Measurements from ENCODE around the gene MCF2L2. TPM values are rescaled to one million over a fixed set of nuclear protein-coding genes. Genes with fewer than 3 reads are reported as not detected.

Gene MCF2L2
- total RNA-seq, 1 donor from 2014 or later: 0.43 TPM

DNA sequence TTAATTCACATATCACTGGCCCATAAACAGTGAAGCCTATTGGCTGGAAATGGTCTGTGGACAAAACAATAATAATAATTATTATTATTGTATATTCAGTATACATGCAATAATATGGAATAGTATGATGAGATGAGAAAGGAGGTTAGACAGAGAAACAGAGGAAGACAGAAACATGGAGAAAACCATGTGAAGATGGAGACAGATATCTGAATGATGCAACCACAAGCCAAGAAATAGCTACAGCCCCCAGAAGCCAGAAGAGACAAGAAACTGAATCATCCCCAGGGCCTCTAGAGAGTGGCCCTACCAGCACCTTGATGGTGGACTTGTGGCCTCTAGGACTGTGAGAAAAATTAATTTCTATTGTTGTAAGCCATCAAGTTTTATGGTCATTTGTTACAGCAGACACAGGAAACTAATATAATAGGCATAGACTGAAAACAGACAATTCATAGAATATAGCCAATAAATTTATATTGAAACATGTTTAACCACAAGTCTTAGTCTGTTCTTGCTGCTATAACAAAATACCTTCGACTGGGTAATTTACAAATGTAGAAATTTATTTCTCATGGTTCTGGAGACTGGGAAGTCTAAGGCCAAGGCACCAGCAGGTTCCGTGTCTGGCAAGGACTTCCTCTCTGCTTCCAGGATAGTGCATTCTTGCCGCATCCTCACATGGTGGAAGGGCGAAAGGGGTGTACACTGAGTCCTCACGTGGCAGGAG, 31.6 kb downstream of the MCF2L2 start:
- Mint-ChIP-seq H3K27me3 (no peaks in the 10 kb centered on the region), H3K27ac (no peak overlapping the region), H3K4me1 (ENCODE audit: low read depth) (peaks cover 3% of the 10 kb centered on the region), H3K4me3 (ENCODE audit: low read depth) (no peak overlapping the region), H3K36me3 (ENCODE audit: insufficient read depth) (no peaks in the 10 kb centered on the region), H3K9me3 (ENCODE audit: low read depth) (no peaks in the 10 kb centered on the region)
- TF ChIP-seq, protein P1, sequence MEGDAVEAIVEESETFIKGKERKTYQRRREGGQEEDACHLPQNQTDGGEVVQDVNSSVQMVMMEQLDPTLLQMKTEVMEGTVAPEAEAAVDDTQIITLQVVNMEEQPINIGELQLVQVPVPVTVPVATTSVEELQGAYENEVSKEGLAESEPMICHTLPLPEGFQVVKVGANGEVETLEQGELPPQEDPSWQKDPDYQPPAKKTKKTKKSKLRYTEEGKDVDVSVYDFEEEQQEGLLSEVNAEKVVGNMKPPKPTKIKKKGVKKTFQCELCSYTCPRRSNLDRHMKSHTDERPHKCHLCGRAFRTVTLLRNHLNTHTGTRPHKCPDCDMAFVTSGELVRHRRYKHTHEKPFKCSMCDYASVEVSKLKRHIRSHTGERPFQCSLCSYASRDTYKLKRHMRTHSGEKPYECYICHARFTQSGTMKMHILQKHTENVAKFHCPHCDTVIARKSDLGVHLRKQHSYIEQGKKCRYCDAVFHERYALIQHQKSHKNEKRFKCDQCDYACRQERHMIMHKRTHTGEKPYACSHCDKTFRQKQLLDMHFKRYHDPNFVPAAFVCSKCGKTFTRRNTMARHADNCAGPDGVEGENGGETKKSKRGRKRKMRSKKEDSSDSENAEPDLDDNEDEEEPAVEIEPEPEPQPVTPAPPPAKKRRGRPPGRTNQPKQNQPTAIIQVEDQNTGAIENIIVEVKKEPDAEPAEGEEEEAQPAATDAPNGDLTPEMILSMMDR (IDR thresholded peaks at IDR 0.05; ENCODE audit: unreplicated experiment): no peak
- DNase-seq (ENCODE audit: low spot score, unreplicated experiment): no peak

DNA sequence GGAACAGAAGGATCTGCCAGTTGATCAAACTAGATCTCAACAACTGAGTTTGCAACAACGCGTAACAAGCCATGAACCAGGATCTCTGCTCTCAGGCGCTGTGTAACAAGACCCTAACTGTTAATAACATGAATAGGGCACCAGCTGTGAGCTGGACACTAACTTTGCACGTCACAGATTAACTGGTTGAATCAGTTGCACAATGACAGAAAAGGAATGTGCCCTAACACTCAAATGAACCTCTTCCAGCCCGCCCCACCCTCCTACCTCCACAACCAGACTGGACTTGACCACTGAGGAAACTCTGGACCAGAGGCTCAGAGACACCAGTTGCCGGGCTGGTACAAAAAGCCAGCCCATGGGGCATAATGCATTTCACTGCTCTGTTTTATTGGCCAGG, 34.3 kb downstream of the MCF2L2 start:
- H3K4me1 Mint-ChIP-seq (ENCODE audit: low read depth): peaks cover 1% of the 10 kb centered on the region
- no peak overlapping the region for H3K27ac Mint-ChIP-seq
- no peaks in the 10 kb centered on the region for H3K9me3 Mint-ChIP-seq (ENCODE audit: low read depth)
- no peaks in the 10 kb centered on the region for H3K27me3 Mint-ChIP-seq
- no peak overlapping the region for H3K4me3 Mint-ChIP-seq (ENCODE audit: low read depth)
- TF ChIP-seq, protein P1 (IDR thresholded peaks at IDR 0.05; ENCODE audit: unreplicated experiment): no peak
- no peaks in the 10 kb centered on the region for H3K36me3 Mint-ChIP-seq (ENCODE audit: insufficient read depth)
- no peak for DNase-seq (ENCODE audit: low spot score, unreplicated experiment)

DNA sequence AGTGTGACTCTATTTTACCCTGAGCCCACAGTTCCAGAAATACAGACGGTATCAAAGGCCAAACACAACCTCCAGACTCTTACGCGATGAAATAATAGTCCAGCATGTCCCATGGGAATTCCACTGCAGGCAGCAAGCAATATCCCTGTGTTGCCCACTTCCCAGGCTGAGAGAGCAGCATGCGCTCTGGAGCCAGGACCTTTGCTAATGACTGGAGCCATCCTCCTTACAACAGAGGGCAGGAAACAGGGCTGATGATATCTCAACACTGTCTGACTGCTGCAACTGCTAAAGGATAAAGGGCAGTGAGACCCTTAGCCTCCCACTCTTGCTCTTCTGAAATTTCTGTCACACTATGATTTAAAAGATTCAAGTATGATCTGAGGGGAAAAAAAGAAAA, 34.8 kb downstream of the MCF2L2 start:
- Mint-ChIP-seq H3K9me3 (ENCODE audit: low read depth) (no peaks in the 10 kb centered on the region), H3K4me1 (ENCODE audit: low read depth) (peaks cover 1% of the 10 kb centered on the region), H3K36me3 (ENCODE audit: insufficient read depth) (no peaks in the 10 kb centered on the region), H3K4me3 (ENCODE audit: low read depth) (no peak overlapping the region), H3K27ac (no peak overlapping the region), H3K27me3 (no peaks in the 10 kb centered on the region)
- DNase-seq (ENCODE audit: low spot score, unreplicated experiment): no peak
- TF ChIP-seq, protein P1 (IDR thresholded peaks at IDR 0.05; ENCODE audit: unreplicated experiment): no peak

DNA sequence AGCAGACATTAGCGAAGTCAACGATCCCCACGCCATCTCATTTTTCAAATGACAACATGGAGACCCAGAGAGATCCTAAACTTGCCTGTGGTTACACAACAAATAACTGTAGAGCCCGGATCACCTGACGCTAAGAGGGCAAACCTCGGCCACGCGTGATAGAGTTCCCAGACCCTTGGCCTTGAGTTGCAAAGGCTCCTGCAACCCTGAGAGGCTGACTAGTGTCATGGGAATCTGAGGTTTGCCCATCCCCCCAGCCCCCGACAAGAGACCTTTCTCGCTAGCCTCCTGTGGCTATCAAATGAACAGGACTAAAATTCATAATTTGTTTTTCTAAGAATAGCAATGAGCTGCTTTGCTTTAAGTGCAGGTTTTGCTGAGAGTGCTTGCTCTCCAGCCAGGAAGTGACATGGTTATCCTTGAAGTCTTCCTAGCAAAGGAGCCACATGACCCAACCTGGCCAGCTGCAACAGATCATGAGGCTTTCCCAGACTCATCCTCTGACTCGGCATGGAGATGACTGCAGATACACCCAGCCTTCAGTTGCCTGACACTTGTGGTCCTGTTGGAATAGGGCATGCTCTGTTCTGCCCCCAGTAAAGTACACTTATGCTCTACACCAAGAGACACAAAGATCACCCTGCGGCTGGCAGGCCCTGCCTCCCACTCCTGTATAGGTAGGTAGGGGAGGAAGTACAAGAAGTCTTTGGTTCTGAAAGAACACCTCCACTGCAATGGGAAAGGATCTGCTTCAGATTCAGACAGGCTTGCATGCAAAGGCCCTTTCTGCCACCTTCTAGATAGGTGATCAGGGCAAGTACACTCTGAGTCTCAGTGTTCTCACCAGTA, 36.0 kb downstream of the MCF2L2 start:
- Mint-ChIP-seq H3K9me3 (ENCODE audit: low read depth) (no peaks in the 10 kb centered on the region), H3K4me1 (ENCODE audit: low read depth) (peaks cover 1% of the 10 kb centered on the region), H3K27me3 (no peaks in the 10 kb centered on the region), H3K4me3 (ENCODE audit: low read depth) (no peak overlapping the region), H3K36me3 (ENCODE audit: insufficient read depth) (no peaks in the 10 kb centered on the region), H3K27ac (no peak overlapping the region)
- DNase-seq (ENCODE audit: low spot score, unreplicated experiment): no peak
- TF ChIP-seq, protein P1 (IDR thresholded peaks at IDR 0.05; ENCODE audit: unreplicated experiment): no peak

GRCh38 chr3:183391460-183391859, 37.0 kb downstream of the MCF2L2 start:
- no peaks in the 10 kb centered on the region for H3K9me3 Mint-ChIP-seq (ENCODE audit: low read depth)
- no peaks in the 10 kb centered on the region for H3K27me3 Mint-ChIP-seq
- DNase-seq (ENCODE audit: low spot score, unreplicated experiment): no peak
- TF ChIP-seq, protein P1 (IDR thresholded peaks at IDR 0.05; ENCODE audit: unreplicated experiment): no peak
- H3K27ac Mint-ChIP-seq: no peak overlapping the region
- no peaks in the 10 kb centered on the region for H3K36me3 Mint-ChIP-seq (ENCODE audit: insufficient read depth)
- no peak overlapping the region for H3K4me3 Mint-ChIP-seq (ENCODE audit: low read depth)
- peaks cover 1% of the 10 kb centered on the region for H3K4me1 Mint-ChIP-seq (ENCODE audit: low read depth)
